ENCODE measurements around the gene SLC35F1. TPM values are rescaled to one million over a fixed set of nuclear protein-coding genes. Genes with fewer than 3 reads are reported as not detected.

The SLC35F1 gene
- total and polyA plus RNA-seq, 2 donors (not counting 1 experiment from before 2014, with no cell fraction given), result 0.09 to 0.17 TPM

- H3K36me3 ChIP-seq (ENCODE audit: control insufficient read depth, insufficient read depth, low read length), result no peaks in the 10 kb centered on the region
- H2AFZ ChIP-seq (ENCODE audit: low read length), result no peak overlapping the region
- peaks cover 3% of the 10 kb centered on the region for H3K4me1 ChIP-seq (ENCODE audit: control insufficient read depth, extremely low read depth, insufficient read depth, low read length)
- peak overlapping the region; percentile 28 for H3K4me2 ChIP-seq (ENCODE audit: extremely low read depth, insufficient read depth, low read length)
- DNase-seq (ENCODE audit: low read depth in 2 of 2), result peak; percentile 88 to 93
- peak overlapping the region; percentile 46 for H3K27ac ChIP-seq (ENCODE audit: insufficient read depth, low read length)
- H4K20me1 ChIP-seq (ENCODE audit: control insufficient read depth, extremely low read depth, insufficient read depth, low read length), result no peaks in the 10 kb centered on the region
- H3K9me3 ChIP-seq (ENCODE audit: control insufficient read depth, insufficient read depth, low read depth, low read length), result no peaks in the 10 kb centered on the region
- H3K4me3 ChIP-seq (replicated peaks in 1 of 4; ENCODE audit: control extremely low read depth in 1 of 4, insufficient read depth in 1 of 4, low read depth in 3 of 4, low read length in 4 of 4), result no peak overlapping the region
- H3K27me3 ChIP-seq (ENCODE audit: control insufficient read depth, insufficient read depth, low read length), result no peaks in the 10 kb centered on the region
- H3K9ac ChIP-seq (ENCODE audit: insufficient read depth, low read length), result no peak overlapping the region
- H3K79me2 ChIP-seq (ENCODE audit: control insufficient read depth, insufficient read depth, low read length), result no peaks in the 10 kb centered on the region
- no peak for TF ChIP-seq EZH2 (IDR thresholded peaks at IDR 0.05; ENCODE audit: low read length, missing control alignments)
- TF ChIP-seq CTCF (conservative IDR thresholded peaks at IDR 0.05 in 1 of 2, IDR thresholded peaks at IDR 0.05 in 1 of 2; ENCODE audit: low read depth in 1 of 2, low read length in 2 of 2), result no peak
Observed at GRCh38 chr6:118187568-118188164, 280.6 kb downstream of the SLC35F1 start.

- H3K4me1 ChIP-seq (ENCODE audit: control insufficient read depth, extremely low read depth, insufficient read depth, low read length), result peaks cover 3% of the 10 kb centered on the region
- no peaks in the 10 kb centered on the region for H3K36me3 ChIP-seq (ENCODE audit: control insufficient read depth, insufficient read depth, low read length)
- H3K27ac ChIP-seq (ENCODE audit: insufficient read depth, low read length), result no peak overlapping the region
- TF ChIP-seq CTCF (conservative IDR thresholded peaks at IDR 0.05 in 1 of 2, IDR thresholded peaks at IDR 0.05 in 1 of 2; ENCODE audit: low read depth in 1 of 2, low read length in 2 of 2) (no peak), EZH2 (IDR thresholded peaks at IDR 0.05; ENCODE audit: low read length, missing control alignments) (no peak)
- H3K79me2 ChIP-seq (ENCODE audit: control insufficient read depth, insufficient read depth, low read length), result no peaks in the 10 kb centered on the region
- H4K20me1 ChIP-seq (ENCODE audit: control insufficient read depth, extremely low read depth, insufficient read depth, low read length), result no peaks in the 10 kb centered on the region
- H2AFZ ChIP-seq (ENCODE audit: low read length), result no peak overlapping the region
- no peak overlapping the region for H3K4me2 ChIP-seq (ENCODE audit: extremely low read depth, insufficient read depth, low read length)
- no peak overlapping the region for H3K4me3 ChIP-seq (replicated peaks in 1 of 4; ENCODE audit: control extremely low read depth in 1 of 4, insufficient read depth in 1 of 4, low read depth in 3 of 4, low read length in 4 of 4)
- no peaks in the 10 kb centered on the region for H3K9me3 ChIP-seq (ENCODE audit: control insufficient read depth, insufficient read depth, low read depth, low read length)
- no peaks in the 10 kb centered on the region for H3K27me3 ChIP-seq (ENCODE audit: control insufficient read depth, insufficient read depth, low read length)
- no peak for DNase-seq (ENCODE audit: low read depth in 2 of 2)
- H3K9ac ChIP-seq (ENCODE audit: insufficient read depth, low read length), result no peak overlapping the region
Observed at GRCh38 chr6:118188561-118188960, 281.5 kb downstream of the SLC35F1 start.

- no peak for DNase-seq (ENCODE audit: low read depth in 2 of 2)
- TF ChIP-seq EZH2 (IDR thresholded peaks at IDR 0.05; ENCODE audit: low read length, missing control alignments), result no peak
- no peak for TF ChIP-seq CTCF (conservative IDR thresholded peaks at IDR 0.05 in 1 of 2, IDR thresholded peaks at IDR 0.05 in 1 of 2; ENCODE audit: low read depth in 1 of 2, low read length in 2 of 2)
Observed at GRCh38 chr6:118197539-118197938, 290.5 kb downstream of the SLC35F1 start.

More at GRCh38 chr6:118197539-118197938, 290.5 kb downstream of the SLC35F1 start:
- no peaks in the 10 kb centered on the region for H3K27me3 ChIP-seq (ENCODE audit: control insufficient read depth, insufficient read depth, low read length)
- no peak overlapping the region for H3K4me2 ChIP-seq (ENCODE audit: extremely low read depth, insufficient read depth, low read length)
- no peaks in the 10 kb centered on the region for H4K20me1 ChIP-seq (ENCODE audit: control insufficient read depth, extremely low read depth, insufficient read depth, low read length)
- H3K9me3 ChIP-seq (ENCODE audit: control insufficient read depth, insufficient read depth, low read depth, low read length), result no peaks in the 10 kb centered on the region
- no peak overlapping the region for H3K9ac ChIP-seq (ENCODE audit: insufficient read depth, low read length)
- no peak overlapping the region for H3K27ac ChIP-seq (ENCODE audit: insufficient read depth, low read length)
- no peak overlapping the region for H3K4me3 ChIP-seq (replicated peaks in 1 of 4; ENCODE audit: control extremely low read depth in 1 of 4, insufficient read depth in 1 of 4, low read depth in 3 of 4, low read length in 4 of 4)
- no peak overlapping the region for H2AFZ ChIP-seq (ENCODE audit: low read length)
- no peaks in the 10 kb centered on the region for H3K79me2 ChIP-seq (ENCODE audit: control insufficient read depth, insufficient read depth, low read length)
- H3K4me1 ChIP-seq (ENCODE audit: control insufficient read depth, extremely low read depth, insufficient read depth, low read length), result no peaks in the 10 kb centered on the region
- H3K36me3 ChIP-seq (ENCODE audit: control insufficient read depth, insufficient read depth, low read length), result no peaks in the 10 kb centered on the region
